PC-3 (cell line): Measurements from ENCODE around the gene AMELY. TPM values are rescaled to one million over a fixed set of nuclear protein-coding genes. Genes with fewer than 3 reads are reported as not detected.

Experiments
- ATAC-seq: fragments of 200-7000 bp; cut with Tn5 transposase; 2 replicates; pipeline ENCODE4 v1.9.1; 2020; ENCODE audit warnings: mild to moderate bottlenecking, moderate library complexity
- BruUV-seq: library from RNA; stranded (reverse); fragments of 400-500 nt; replicated peaks from 2 replicates; lab custom pipeline; 2021; lab: Mats Ljungman, UMichigan
- CTCF ChIA-PET: fragments of 300-600 bp; sonication (Branson Sonifier 250); formaldehyde crosslinking; loops from one replicate; lab custom pipeline; 2022; ENCODE audit warnings: antibody characterized with exemption; lab: Charles Lee
- POLR2A ChIA-PET: fragments of 300-600 bp; sonication (Branson Sonifier 250); formaldehyde crosslinking; loops from one replicate; lab custom pipeline; 2022; ENCODE audit warnings: antibody characterized with exemption; ENCODE audit not compliant: unreplicated experiment; lab: Charles Lee
- DNase-seq: peaks from one replicate; pipeline ENCODE4 v3.0.0-alpha.2; 2015
- H2AFZ ChIP-seq: fragments of 300-600 bp; sonication (generic); 2 replicates; pipeline ENCODE4 v1.6.0; 2016; ENCODE audit warnings: antibody characterized with exemption, low read length
- H3F3A ChIP-seq: fragments of 300-600 bp; sonication (generic); one replicate; pipeline ENCODE4 v1.6.0; 2017; ENCODE audit warnings: antibody characterized with exemption, low read length, control low read depth, mild to moderate bottlenecking; ENCODE audit not compliant: unreplicated experiment
- H3K27ac ChIP-seq: fragments of 300-600 bp; sonication (generic); 2 replicates; pipeline ENCODE4 v1.5.1; 2016; ENCODE audit warnings: mild to moderate bottlenecking, low read length
- H3K27me3 ChIP-seq: fragments of 300-600 bp; sonication (generic); 2 replicates; pipeline ENCODE4 v1.6.1; 2016; ENCODE audit warnings: low read length, mixed read lengths
- H3K36me3 ChIP-seq: fragments of 300-600 bp; sonication (generic); 2 replicates; pipeline ENCODE4 v1.6.1; 2016; ENCODE audit warnings: low read depth, mixed run types, low read length, mixed read lengths
- H3K4me1 ChIP-seq: fragments of 300-600 bp; sonication (generic); 2 replicates; pipeline ENCODE4 v1.5.1; 2016; ENCODE audit warnings: low read length; ENCODE audit not compliant: insufficient read depth
- H3K4me2 ChIP-seq: fragments of 300-600 bp; sonication (generic); 2 replicates; pipeline ENCODE4 v1.6.0; 2016; ENCODE audit warnings: low read length
- H3K4me3 ChIP-seq: fragments of 300-600 bp; sonication (generic); 2 replicates; pipeline ENCODE4 v1.5.1; 2016; ENCODE audit warnings: mild to moderate bottlenecking, low read length, mixed read lengths
- H3K79me2 ChIP-seq: fragments of 300-600 bp; sonication (generic); 2 replicates; pipeline ENCODE4 v1.6.1; 2017; ENCODE audit warnings: low read length, mixed read lengths
- H3K9ac ChIP-seq: fragments of 300-600 bp; sonication (generic); 2 replicates; pipeline ENCODE4 v1.6.0; 2016; ENCODE audit warnings: mild to moderate bottlenecking, low read length
- H3K9me2 ChIP-seq: fragments of 300-600 bp; sonication (generic); replicated peaks from 2 replicates; pipeline ENCODE4 v1.6.1; 2016; ENCODE audit warnings: mixed run types, low read length, mixed read lengths
- H3K9me3 ChIP-seq: fragments of 300-600 bp; sonication (generic); 2 replicates; pipeline ENCODE4 v1.6.1; 2016; ENCODE audit warnings: low read length, mixed read lengths
- H4K20me1 ChIP-seq: fragments of 300-600 bp; sonication (generic); 2 replicates; pipeline ENCODE4 v1.6.1; 2016; ENCODE audit warnings: low read length, mixed read lengths
- CTCF ChIP-seq: fragments of 300-600 bp; sonication (generic); conservative IDR thresholded peaks from 2 replicates; pipeline ENCODE4 v1.5.1; 2017; ENCODE audit warnings: antibody characterized with exemption, low read depth, mild to moderate bottlenecking, low read length
- EZH2 ChIP-seq: fragments of 300-600 bp; sonication (generic); IDR thresholded peaks from one replicate; pipeline ENCODE4 v1.6.1; 2017; ENCODE audit warnings: antibody characterized with exemption, mild to moderate bottlenecking, low read length; ENCODE audit not compliant: unreplicated experiment
- EZH2phosphoT487 ChIP-seq: fragments of 300-600 bp; sonication (generic); IDR thresholded peaks from 2 replicates; pipeline ENCODE4 v1.6.1; 2018; ENCODE audit warnings: mild to moderate bottlenecking, antibody characterized with exemption, low read length, borderline replicate concordance
- intact Hi-C: fragments of 100-400 bp; cut with micrococcal nuclease; formaldehyde crosslinking; loops from 2 replicates; pipeline ENCODE4 v1.9.0; 2023
- total RNA-seq: library from RNA; depleted of rRNA; stranded (reverse); fragments of >200 nt; gene quantifications from 2 replicates; pipeline ENCODE4 v1.2.3, GENCODE V29; 2014

The AMELY gene
- total RNA-seq, 1 experiment from 2014 or later: not detected

GRCh38 chrY:6928265-6928664 is 16.7 kb upstream of the AMELY start:
- Histone ChIP-seq H3K79me2 (no peaks in the 10 kb centered on the region), H3K9me2 (no peaks in the 10 kb centered on the region), H3K27me3 (no peaks in the 10 kb centered on the region), H3K4me1 (no peaks in the 10 kb centered on the region), H3K36me3 (no peaks in the 10 kb centered on the region), H3K27ac (no peak overlapping the region), H3K9me3 (no peaks in the 10 kb centered on the region), H3F3A (no peaks in the 10 kb centered on the region), H2AFZ (no peak overlapping the region), H4K20me1 (no peaks in the 10 kb centered on the region), H3K4me3 (no peak overlapping the region), H3K9ac (no peak overlapping the region), H3K4me2 (no peak overlapping the region)
- TF ChIP-seq EZH2phosphoT487: no peak
- TF ChIP-seq EZH2: no peak
- TF ChIP-seq CTCF: no peak
- BruUV-seq: no TSS peak
- ATAC-seq (no peak), DNase-seq (no peak)
- intact Hi-C loops: no loop called here
- ChIA-PET POLR2A (no interaction called here), CTCF (no interaction called here)

- no TSS peak for BruUV-seq
Measured at GRCh38 chrY:6921061-6921460, 9.5 kb upstream of the AMELY start.

GRCh38 chrY:6913362-6913761 is 1.8 kb upstream of the AMELY start:
- ChIA-PET CTCF (no interaction called here), POLR2A (no interaction called here)
- Histone ChIP-seq H3K4me3 (no peak overlapping the region), H3K9ac (no peak overlapping the region), H3K27ac (no peak overlapping the region), H3K79me2 (no peaks in the 10 kb centered on the region), H3K27me3 (no peaks in the 10 kb centered on the region), H3K4me2 (no peak overlapping the region), H4K20me1 (no peaks in the 10 kb centered on the region), H3F3A (no peaks in the 10 kb centered on the region), H2AFZ (no peak overlapping the region), H3K9me3 (no peaks in the 10 kb centered on the region), H3K4me1 (no peaks in the 10 kb centered on the region), H3K36me3 (no peaks in the 10 kb centered on the region), H3K9me2 (no peaks in the 10 kb centered on the region)
- intact Hi-C loops: no loop called here
- BruUV-seq: no TSS peak
- no peak for ATAC-seq
- no peak for DNase-seq
- no peak for TF ChIP-seq CTCF
- no peak for TF ChIP-seq EZH2
- TF ChIP-seq EZH2phosphoT487: no peak

More at GRCh38 chrY:6921061-6921460, 9.5 kb upstream of the AMELY start:
- Histone ChIP-seq H3K36me3 (no peaks in the 10 kb centered on the region), H3K9ac (no peak overlapping the region), H3K9me2 (no peaks in the 10 kb centered on the region), H3K4me3 (no peak overlapping the region), H3K27me3 (no peaks in the 10 kb centered on the region), H2AFZ (no peak overlapping the region), H4K20me1 (no peaks in the 10 kb centered on the region), H3K4me1 (no peaks in the 10 kb centered on the region), H3F3A (no peaks in the 10 kb centered on the region), H3K27ac (no peak overlapping the region), H3K4me2 (no peak overlapping the region), H3K79me2 (no peaks in the 10 kb centered on the region), H3K9me3 (no peaks in the 10 kb centered on the region)
- intact Hi-C loops: no loop called here
- DNase-seq (no peak), ATAC-seq (no peak)
- ChIA-PET POLR2A (no interaction called here), CTCF (no interaction called here)
- TF ChIP-seq CTCF (no peak), EZH2phosphoT487 (no peak), EZH2 (no peak)
